Kidney (tissue), 14 donors: Measurements from ENCODE around the gene CEMP1. TPM values are rescaled to one million over a fixed set of nuclear protein-coding genes. Genes with fewer than 3 reads are reported as not detected.
"Not testable (repeated sequence)": the region's sequence is repeated elsewhere in the genome, so short reads cannot be mapped to it uniquely, and the experiment has no call there.

Experiments
- DNase-seq, 5 donors: peaks; one replicate each; pipeline ENCODE4 v3.0.0-alpha.2; 2013 to 2020
- FAIRE-seq: peaks from 2 replicates; lab custom pipeline; 2012; peaks lifted over from hg19 to GRCh38; lab: Jason Lieb, UNC
- H3K27ac ChIP-seq, 2 donors: one replicate each; pipeline ENCODE4 v1.7.0; 2013; ENCODE audit warnings: low read depth in 2 of 2, low read length in 2 of 2, inconsistent platforms in 1 of 2
- H3K27me3 ChIP-seq: one replicate; pipeline ENCODE4 v1.7.1; 2013; ENCODE audit warnings: low read length, inconsistent platforms; ENCODE audit not compliant: control insufficient read depth, insufficient read depth
- H3K36me3 ChIP-seq, 3 donors: one replicate each; pipeline versions ENCODE4 v1.7.0 to v1.7.1; 2013; ENCODE audit warnings: low read length in 3 of 3, control low read depth in 1 of 3, inconsistent platforms in 1 of 3; ENCODE audit not compliant: insufficient read depth in 3 of 3, control insufficient read depth in 2 of 3
- H3K4me1 ChIP-seq, 3 donors: one replicate each; pipeline versions ENCODE4 v1.7.0 to v1.7.1; 2013; ENCODE audit warnings: low read length in 3 of 3, inconsistent platforms in 1 of 3, low read depth in 1 of 3; ENCODE audit not compliant: control insufficient read depth in 2 of 3, insufficient read depth in 2 of 3
- H3K4me3 ChIP-seq, 3 donors: one replicate each; pipeline versions ENCODE4 v1.7.0 to v1.8.1; 2013; ENCODE audit warnings: low read length in 3 of 3, control low read depth in 1 of 3, inconsistent platforms in 1 of 3
- H3K9ac ChIP-seq, 3 donors: one replicate each; pipeline versions ENCODE4 v1.7.0 to v1.7.1; 2013; ENCODE audit warnings: low read length in 3 of 3, control low read depth in 1 of 3, inconsistent platforms in 1 of 3
- H3K9me3 ChIP-seq, 3 donors: one replicate each; pipeline versions ENCODE4 v1.7.0 to v1.7.1; 2013; ENCODE audit warnings: low read length in 3 of 3, control low read depth in 1 of 3, inconsistent platforms in 1 of 3; ENCODE audit not compliant: control insufficient read depth in 2 of 3, insufficient read depth in 1 of 3
- intact Hi-C: fragments of 100-400 bp; cut with DNase I; formaldehyde crosslinking; loops from one replicate; pipeline ENCODE4 v1.11.1; 2022
- polyA plus RNA-seq: library from polyadenylated mRNA; stranded (reverse); fragments of 350-450 nt; fragmentation: Illumina TruSeq; extraction: RNeasy Lipid Tissue Mini Kit (QIAGEN cat#74804); gene quantifications from one replicate; pipeline ENCODE4 v1.2.3, GENCODE V29; 2014; ENCODE audit warnings: low read depth, low replicate concordance; ENCODE audit not compliant: insufficient read depth
- total RNA-seq: library from RNA; stranded (reverse); fragmentation: NEBNext Ultra II Directional; extraction: Animal tissue kit (Norgen Biotek cat#: 25700); gene quantifications from one replicate; pipeline ENCODE4 v1.2.1, GENCODE V29; 2021
- TF ChIP-seq, protein P1 (sequence below): IDR thresholded peaks from 3 replicates; pipeline ENCODE4 v1.5.1; 2012; ENCODE audit warnings: mild to moderate bottlenecking, moderate library complexity, borderline replicate concordance; ENCODE audit not compliant: insufficient read depth; ENCODE audit errors: extremely low read depth
- donor health status: control.
- donor health status: control.
- donor health status: control.
- donor health status: control.
- donor health status: control.
- donor health status: DM: yes; HTN: yes; CAD: no.
- donor health status: Normal renal cell carcinoma (clear cell type).

CEMP1 gene
- total and polyA plus RNA-seq, 2 donors from 2014 or later: 0.54 TPM; not detected in 1

DNA sequence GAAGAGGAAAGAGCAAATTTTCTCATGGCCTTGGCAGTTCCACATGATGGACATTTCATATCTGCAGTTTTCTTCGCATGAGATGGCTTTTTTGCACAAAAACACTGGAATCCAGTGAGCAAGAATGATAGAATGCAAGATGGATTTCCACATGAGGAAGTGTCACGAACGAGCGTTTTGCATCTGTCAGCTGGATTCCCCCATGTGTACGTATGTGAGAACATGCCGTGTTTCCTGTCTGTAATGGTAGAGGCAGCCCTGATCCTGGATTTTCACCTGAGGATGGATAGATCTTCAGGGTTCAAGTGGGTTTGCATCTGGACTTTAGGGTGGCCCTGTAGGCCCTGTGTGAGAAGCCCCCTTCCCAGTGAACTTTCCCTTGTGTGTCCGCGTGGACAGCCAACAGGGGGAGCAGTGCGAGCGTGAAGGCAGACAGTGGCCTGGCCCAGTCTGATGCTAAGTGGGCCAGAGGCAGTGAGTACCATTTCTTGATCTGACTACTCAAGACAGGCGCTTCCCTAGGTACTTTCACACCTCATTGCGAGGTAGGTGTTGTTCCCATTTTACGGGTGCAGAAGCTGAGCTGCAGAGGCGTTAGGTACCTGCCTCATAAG lies 8.7 kb upstream of the CEMP1 start:
- H3K36me3 ChIP-seq, H3K27me3 ChIP-seq, H3K9ac ChIP-seq, H3K4me3 ChIP-seq, FAIRE-seq, H3K9me3 ChIP-seq, intact Hi-C loops, H3K27ac ChIP-seq, DNase-seq: not testable (repeated sequence)
- peaks cover 0 to 18% (median 3%) of the 10 kb centered on the region in 3 donors for H3K4me1 ChIP-seq
- TF ChIP-seq, protein P1, sequence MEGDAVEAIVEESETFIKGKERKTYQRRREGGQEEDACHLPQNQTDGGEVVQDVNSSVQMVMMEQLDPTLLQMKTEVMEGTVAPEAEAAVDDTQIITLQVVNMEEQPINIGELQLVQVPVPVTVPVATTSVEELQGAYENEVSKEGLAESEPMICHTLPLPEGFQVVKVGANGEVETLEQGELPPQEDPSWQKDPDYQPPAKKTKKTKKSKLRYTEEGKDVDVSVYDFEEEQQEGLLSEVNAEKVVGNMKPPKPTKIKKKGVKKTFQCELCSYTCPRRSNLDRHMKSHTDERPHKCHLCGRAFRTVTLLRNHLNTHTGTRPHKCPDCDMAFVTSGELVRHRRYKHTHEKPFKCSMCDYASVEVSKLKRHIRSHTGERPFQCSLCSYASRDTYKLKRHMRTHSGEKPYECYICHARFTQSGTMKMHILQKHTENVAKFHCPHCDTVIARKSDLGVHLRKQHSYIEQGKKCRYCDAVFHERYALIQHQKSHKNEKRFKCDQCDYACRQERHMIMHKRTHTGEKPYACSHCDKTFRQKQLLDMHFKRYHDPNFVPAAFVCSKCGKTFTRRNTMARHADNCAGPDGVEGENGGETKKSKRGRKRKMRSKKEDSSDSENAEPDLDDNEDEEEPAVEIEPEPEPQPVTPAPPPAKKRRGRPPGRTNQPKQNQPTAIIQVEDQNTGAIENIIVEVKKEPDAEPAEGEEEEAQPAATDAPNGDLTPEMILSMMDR: peak; percentile 45

DNA sequence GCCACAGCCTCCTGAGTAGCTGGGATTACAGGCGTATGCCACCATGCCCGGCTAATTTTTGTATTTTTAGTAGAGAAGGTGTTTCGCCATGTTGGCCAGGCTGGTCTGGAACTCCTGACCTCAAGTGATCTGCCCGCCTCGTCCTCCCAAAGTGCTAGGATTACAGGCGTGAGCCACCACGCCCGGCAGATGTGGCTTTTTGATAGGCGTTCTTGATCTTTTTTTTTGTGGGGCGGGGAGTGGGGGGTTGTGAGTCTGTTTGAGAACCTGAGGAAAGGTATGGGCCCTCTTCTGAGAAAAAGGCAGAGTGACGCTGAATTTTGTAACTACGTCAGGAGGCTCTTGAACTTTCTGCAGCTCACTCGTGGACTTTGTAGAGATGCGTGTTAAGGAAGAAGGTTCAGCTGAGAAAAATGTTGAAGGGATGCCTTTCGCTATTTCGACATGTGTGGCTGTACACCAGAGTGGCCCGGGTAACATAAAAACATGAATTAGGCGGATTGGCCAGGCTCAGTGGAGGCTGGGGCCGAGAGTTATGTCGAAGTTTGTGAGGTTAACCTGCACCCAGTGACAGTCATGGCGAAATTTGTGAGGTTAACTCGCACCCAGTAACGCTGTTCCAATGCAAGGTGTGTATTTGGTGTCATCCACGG lies 8.1 kb upstream of the CEMP1 start:
- not testable (repeated sequence) for H3K27ac ChIP-seq

DNA sequence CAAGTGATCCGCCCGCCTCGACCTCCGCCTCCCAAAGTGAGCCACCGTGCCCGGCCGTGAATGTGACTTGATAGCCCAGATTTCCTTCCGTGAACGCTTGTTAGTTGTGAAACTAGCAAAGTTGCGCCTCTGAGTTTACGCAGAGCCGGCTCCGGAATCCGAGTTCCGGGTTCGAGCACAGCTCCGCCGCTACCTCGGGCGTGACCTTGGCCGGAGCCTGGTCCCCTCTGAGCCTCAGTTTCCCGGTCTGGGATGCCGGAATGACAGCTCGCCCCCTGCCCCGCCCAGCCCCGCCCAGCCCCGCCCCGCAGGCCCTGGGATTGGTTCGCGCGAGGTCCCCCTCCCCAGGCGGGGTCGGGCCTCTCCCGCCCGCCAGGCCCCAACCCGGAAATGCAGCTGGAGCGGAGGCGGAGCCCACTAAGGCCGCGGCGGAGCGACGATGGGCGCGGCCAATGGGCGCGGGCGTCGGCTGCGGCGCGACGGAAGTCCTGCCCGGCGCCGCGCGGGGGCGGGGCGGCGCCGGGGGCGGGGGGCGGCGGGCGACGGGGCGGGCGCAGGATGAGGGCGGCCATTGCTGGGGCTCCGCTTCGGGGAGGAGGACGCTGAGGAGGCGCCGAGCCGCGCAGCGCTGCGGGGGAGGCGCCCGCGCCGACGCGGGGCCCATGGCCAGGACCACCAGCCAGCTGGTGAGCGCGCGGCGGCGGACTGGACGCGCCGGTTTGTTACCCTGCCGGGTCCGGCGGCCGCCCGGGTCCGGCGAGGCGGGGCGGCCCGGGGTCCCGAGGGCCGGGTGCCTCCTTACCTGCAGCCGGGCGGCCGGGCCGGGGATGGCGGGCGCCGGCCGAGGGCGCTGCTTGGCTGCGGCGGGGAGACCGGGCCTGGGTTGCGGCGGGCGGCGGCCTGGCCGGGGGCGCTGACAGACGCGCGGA lies 6.5 kb upstream of the CEMP1 start, which contains the start of gene PDPK1:
Gene PDPK1 (plus strand): TSS at position 571 of the 929 bp plus-strand sequence. CDS start 92 bp downstream, at position 663.
- DNase-seq: peak; percentile 96 to 99 (median 98)
- H3K4me3 ChIP-seq: peak within 1 kb of the TSS; percentile 62 to 79 (median 76)
- no peaks in the 10 kb centered on the region for H3K27me3 ChIP-seq
- H3K27ac ChIP-seq: peak within 1 kb of the TSS; percentile 11 to 74
- intact Hi-C loops: no loop called here
- H3K4me1 ChIP-seq: peaks cover 0 to 18% (median 3%) of the 10 kb centered on the region in 3 donors
- FAIRE-seq: no peak
- TF ChIP-seq, protein P1: no peak
- H3K9ac ChIP-seq: peak within 1 kb of the TSS in 1 of 3 donors; percentile 59
- no peaks in the 10 kb centered on the region for H3K36me3 ChIP-seq
- H3K9me3 ChIP-seq: no peaks in the 10 kb centered on the region

More for the DNA sequence above, 8.1 kb upstream of the CEMP1 start:
- H3K9ac ChIP-seq, FAIRE-seq, H3K9me3 ChIP-seq, DNase-seq, intact Hi-C loops, H3K27me3 ChIP-seq, H3K36me3 ChIP-seq: not testable (repeated sequence)
- Histone ChIP-seq H3K4me1 (peaks cover 0 to 18% (median 3%) of the 10 kb centered on the region in 3 donors), H3K4me3 (peak overlapping the region in 1 of 3 donors; percentile 58)
